Astrocyte of the spinal cord (primary cell): ENCODE data around the gene TUBA1C.
A peak's percentile ranks its signal among the peaks of the same experiment; 100 is the strongest.

Experiments used
- DNase-seq: peaks from one replicate; pipeline ENCODE4 v3.0.0; 2011; ENCODE audit warnings: low read depth, low spot score
- H3K4me3 ChIP-seq: 2 replicates; pipeline ENCODE4 v1.5.1; 2011; ENCODE audit warnings: low read depth, mild to moderate bottlenecking, low read length, moderate library complexity
- CTCF ChIP-seq: IDR thresholded peaks from 2 replicates; pipeline ENCODE4 v1.5.1; 2012; ENCODE audit warnings: low read depth, mild to moderate bottlenecking, low read length, inconsistent platforms
- in situ Hi-C: cut with HindIII; loops from 2 replicates; pipeline ENCODE4 v1.10.0; 2017; ENCODE audit warnings: low sequenced_read_pairs

The TUBA1C gene

GRCh38 chr12:49284672-49285071 lies 19.8 kb downstream of the TUBA1C start:
- in situ Hi-C loops: no loop called here
- no peak for TF ChIP-seq CTCF
- DNase-seq: no peak
- no peak overlapping the region for H3K4me3 ChIP-seq

GRCh38 chr12:49287876-49288275 lies 23.0 kb downstream of the TUBA1C start:
- DNase-seq: no peak
- H3K4me3 ChIP-seq: no peak overlapping the region
- in situ Hi-C loops: no loop called here
- no peak for TF ChIP-seq CTCF

GRCh38 chr12:49288412-49288853 lies 23.6 kb downstream of the TUBA1C start:
- H3K4me3 ChIP-seq: no peak overlapping the region
- in situ Hi-C loops: no loop called here
- DNase-seq: peak; percentile 49
- peak; percentile 79 for TF ChIP-seq CTCF

GRCh38 chr12:49288922-49289555 lies 24.2 kb downstream of the TUBA1C start:
- no peak for DNase-seq
- no peak overlapping the region for H3K4me3 ChIP-seq
- TF ChIP-seq CTCF: no peak
- in situ Hi-C loops: no loop called here

GRCh38 chr12:49292729-49293055 lies 27.8 kb downstream of the TUBA1C start:
- no peak for DNase-seq
- no peak for TF ChIP-seq CTCF
- no peak overlapping the region for H3K4me3 ChIP-seq
- in situ Hi-C loops: no loop called here

- in situ Hi-C loops: no loop called here
- no peak overlapping the region for H3K4me3 ChIP-seq
- TF ChIP-seq CTCF: no peak
- no peak for DNase-seq
Observed at GRCh38 chr12:49293056-49293956, 28.4 kb downstream of the TUBA1C start.
